ENCODE measurements around the gene MOSPD2.

Gene MOSPD2

GRCh38 chrX:14913241-14913640, 40.0 kb downstream of the MOSPD2 start:
- DNase-seq (ENCODE audit: low read depth in 1 of 2, low spot score in 1 of 2) = no peak

- DNase-seq (ENCODE audit: low read depth in 1 of 2, low spot score in 1 of 2) = no peak
These were observed 42.4 kb downstream of the MOSPD2 start for GRCh38 chrX:14915596-14915995.

- no peak for DNase-seq (ENCODE audit: low read depth in 1 of 2, low spot score in 1 of 2)
These were observed 42.9 kb downstream of the MOSPD2 start for GRCh38 chrX:14916017-14916674.

- DNase-seq (ENCODE audit: low read depth in 1 of 2, low spot score in 1 of 2) = no peak
These were observed 46.2 kb downstream of the MOSPD2 start for GRCh38 chrX:14919407-14919806.

GRCh38 chrX:14920196-14920595, 47.0 kb downstream of the MOSPD2 start:
- no peak for DNase-seq (ENCODE audit: low read depth in 1 of 2, low spot score in 1 of 2)

GRCh38 chrX:14922437-14922836, 49.2 kb downstream of the MOSPD2 start:
- DNase-seq (ENCODE audit: low read depth in 1 of 2, low spot score in 1 of 2) = no peak

GRCh38 chrX:14923761-14924160, 50.5 kb downstream of the MOSPD2 start:
- DNase-seq (ENCODE audit: low read depth in 1 of 2, low spot score in 1 of 2) = no peak

- DNase-seq (ENCODE audit: low read depth in 1 of 2, low spot score in 1 of 2) = no peak
These were observed 53.2 kb downstream of the MOSPD2 start for GRCh38 chrX:14926471-14926870.

GRCh38 chrX:14927401-14927800, 54.2 kb downstream of the MOSPD2 start:
- no peak for DNase-seq (ENCODE audit: low read depth in 1 of 2, low spot score in 1 of 2)

GRCh38 chrX:14930663-14931062, 57.4 kb downstream of the MOSPD2 start:
- no peak for DNase-seq (ENCODE audit: low read depth in 1 of 2, low spot score in 1 of 2)

GRCh38 chrX:14932136-14932535, 58.9 kb downstream of the MOSPD2 start:
- no peak for DNase-seq (ENCODE audit: low read depth in 1 of 2, low spot score in 1 of 2)

GRCh38 chrX:14934423-14934822, 61.2 kb downstream of the MOSPD2 start:
- no peak for DNase-seq (ENCODE audit: low read depth in 1 of 2, low spot score in 1 of 2)

GRCh38 chrX:14936561-14936960, 63.3 kb downstream of the MOSPD2 start:
- DNase-seq (ENCODE audit: low read depth in 1 of 2, low spot score in 1 of 2) = no peak

- no peak for DNase-seq (ENCODE audit: low read depth in 1 of 2, low spot score in 1 of 2)
These were observed 66.4 kb downstream of the MOSPD2 start for GRCh38 chrX:14939644-14940043.

GRCh38 chrX:14941301-14941700, 68.1 kb downstream of the MOSPD2 start:
- DNase-seq (ENCODE audit: low read depth in 1 of 2, low spot score in 1 of 2) = no peak

GRCh38 chrX:14942341-14942740, 69.1 kb downstream of the MOSPD2 start:
- DNase-seq (ENCODE audit: low read depth in 1 of 2, low spot score in 1 of 2) = no peak

- no peak for DNase-seq (ENCODE audit: low read depth in 1 of 2, low spot score in 1 of 2)
These were observed 70.7 kb downstream of the MOSPD2 start for GRCh38 chrX:14943962-14944361.

- DNase-seq (ENCODE audit: low read depth in 1 of 2, low spot score in 1 of 2) = no peak
These were observed 73.5 kb downstream of the MOSPD2 start for GRCh38 chrX:14946606-14947155.

- no peak for DNase-seq (ENCODE audit: low read depth in 1 of 2, low spot score in 1 of 2)
These were observed 75.5 kb downstream of the MOSPD2 start for GRCh38 chrX:14948691-14949090.

GRCh38 chrX:14956813-14957582, 83.8 kb downstream of the MOSPD2 start:
- no peak for DNase-seq (ENCODE audit: low read depth in 1 of 2, low spot score in 1 of 2)

GRCh38 chrX:14963447-14964236, 90.4 kb downstream of the MOSPD2 start:
- DNase-seq (ENCODE audit: low read depth in 1 of 2, low spot score in 1 of 2) = no peak

GRCh38 chrX:14964500-14964899, 91.3 kb downstream of the MOSPD2 start:
- DNase-seq (ENCODE audit: low read depth in 1 of 2, low spot score in 1 of 2) = no peak
